ENCODE data around the gene SMAP1. TPM values are rescaled to one million over a fixed set of nuclear protein-coding genes. Genes with fewer than 3 reads are reported as not detected.
"Not testable (repeated sequence)": the region's sequence is repeated elsewhere in the genome, so short reads cannot be mapped to it uniquely, and the experiment has no call there.

Gene SMAP1
- total RNA-seq, 1 experiment from 2014 or later = 41.1 TPM

DNA sequence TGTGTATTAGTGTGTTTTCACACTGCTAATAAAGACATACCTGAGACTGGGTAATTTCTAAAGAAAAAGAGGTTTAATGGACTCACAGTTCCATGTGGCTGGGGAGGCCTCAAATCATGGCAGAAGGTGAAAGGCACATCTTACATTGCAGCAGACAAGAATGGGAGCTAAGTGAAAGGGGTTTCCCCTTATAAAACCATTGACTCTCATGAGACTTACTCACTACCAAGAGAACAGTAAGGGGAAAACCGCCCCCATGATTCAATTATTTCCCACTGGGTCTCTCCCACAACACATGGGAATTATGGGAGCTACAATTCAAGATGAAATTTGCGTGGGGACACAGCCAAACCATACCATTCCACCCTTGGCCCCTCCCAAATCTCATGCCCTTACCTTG lies 73.1 kb downstream of the SMAP1 start:
- DNase-seq (ENCODE audit: low read depth) = not testable (repeated sequence)

- not testable (repeated sequence) for DNase-seq (ENCODE audit: low read depth)
These were observed 74.8 kb downstream of the SMAP1 start for GRCh38 chr6:70742462-70742861.

DNA sequence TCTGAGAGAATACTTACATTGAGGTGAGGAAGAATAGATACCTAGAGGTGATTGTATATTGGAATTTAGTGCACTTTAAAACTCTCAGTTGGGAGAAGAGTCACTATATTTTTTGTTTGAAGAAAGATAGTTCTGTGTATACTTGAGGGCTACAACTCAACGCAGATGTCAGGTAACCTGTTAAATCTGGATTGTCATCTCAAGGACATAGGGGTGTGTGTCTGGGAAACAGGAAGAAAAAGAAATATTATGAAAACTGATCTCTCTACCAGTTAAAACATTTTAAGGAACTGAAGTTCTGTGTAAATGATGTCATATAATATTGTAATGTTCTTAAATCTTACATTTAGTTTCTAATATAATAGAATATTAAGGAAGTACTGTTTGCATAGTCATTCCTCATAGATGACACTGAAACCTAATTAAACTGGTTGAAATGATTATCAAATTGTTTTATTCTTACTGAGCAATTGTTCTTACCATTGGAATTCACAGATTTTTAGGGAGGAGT lies 86.2 kb downstream of the SMAP1 start:
- no peak for DNase-seq (ENCODE audit: low read depth)

- DNase-seq (ENCODE audit: low read depth) = no peak
These were observed 91.2 kb downstream of the SMAP1 start for GRCh38 chr6:70758883-70759282.

GRCh38 chr6:70763754-70764510 lies 96.2 kb downstream of the SMAP1 start:
- DNase-seq (ENCODE audit: low read depth) = peak; percentile 63

DNA sequence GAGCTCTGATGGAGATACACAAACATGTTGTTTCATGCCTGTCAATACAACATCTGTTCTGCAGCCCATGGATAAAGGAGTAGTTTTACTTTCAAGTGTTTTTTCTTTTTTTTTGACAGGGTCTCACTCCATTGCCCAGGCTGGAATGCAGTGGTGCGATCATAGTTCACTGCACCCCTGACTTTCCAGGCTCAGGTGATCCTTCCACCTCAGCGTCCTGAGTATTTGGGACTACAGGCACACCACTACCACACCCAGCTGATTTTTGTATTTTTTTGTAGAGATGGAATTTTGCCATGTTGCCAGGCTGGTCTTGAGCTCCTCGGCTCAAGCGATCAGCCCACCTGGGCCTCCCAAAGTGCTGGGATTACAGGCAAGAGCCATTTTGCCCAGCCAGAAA lies 97.0 kb downstream of the SMAP1 start:
- no peak for DNase-seq (ENCODE audit: low read depth)

GRCh38 chr6:70771351-70771750 lies 103.7 kb downstream of the SMAP1 start:
- not testable (repeated sequence) for DNase-seq (ENCODE audit: low read depth)

DNA sequence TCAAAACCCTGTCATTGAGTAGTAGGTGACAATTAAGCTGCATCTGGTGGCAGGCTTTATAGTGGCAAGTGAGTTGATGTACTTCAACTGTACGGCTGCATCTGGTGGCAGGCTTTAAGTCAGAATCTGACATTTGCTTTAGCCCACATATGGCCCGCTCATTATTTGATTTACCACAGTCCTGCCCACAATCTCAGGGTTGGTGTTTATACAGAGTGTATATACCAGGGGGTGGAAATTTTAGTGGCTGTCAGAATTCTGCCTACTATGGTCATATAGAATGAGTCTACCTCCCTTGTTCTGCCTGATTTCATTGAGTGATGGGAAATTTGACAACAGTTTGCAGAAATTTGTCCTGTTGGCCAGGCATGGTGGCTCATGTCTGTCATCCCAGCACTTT lies 112.3 kb downstream of the SMAP1 start:
- no peak for DNase-seq (ENCODE audit: low read depth)

GRCh38 chr6:70790483-70791224 lies 123.0 kb downstream of the SMAP1 start:
- DNase-seq (ENCODE audit: low read depth) = peak; percentile 3

DNA sequence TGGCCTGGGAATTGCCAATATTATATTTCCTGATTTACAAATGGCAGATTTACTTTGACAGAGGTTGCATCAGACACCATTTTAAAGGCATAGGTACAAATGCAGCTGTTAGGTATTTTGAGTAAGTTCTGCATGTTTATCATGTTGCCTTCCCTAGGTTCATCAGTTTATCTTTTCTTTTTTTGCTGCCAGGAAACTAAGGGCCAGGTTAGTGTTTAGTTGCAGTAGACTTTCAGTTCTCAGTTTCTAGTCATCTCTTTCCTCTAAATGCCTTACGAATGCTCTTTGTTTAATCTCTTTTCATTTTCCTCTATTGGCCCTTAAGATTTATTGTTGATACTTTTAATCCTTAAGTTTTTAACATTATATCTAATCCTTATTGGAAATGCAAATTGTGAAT lies 129.9 kb downstream of the SMAP1 start:
- DNase-seq (ENCODE audit: low read depth) = no peak

GRCh38 chr6:70806086-70806485 lies 138.4 kb downstream of the SMAP1 start:
- no peak for DNase-seq (ENCODE audit: low read depth)

DNA sequence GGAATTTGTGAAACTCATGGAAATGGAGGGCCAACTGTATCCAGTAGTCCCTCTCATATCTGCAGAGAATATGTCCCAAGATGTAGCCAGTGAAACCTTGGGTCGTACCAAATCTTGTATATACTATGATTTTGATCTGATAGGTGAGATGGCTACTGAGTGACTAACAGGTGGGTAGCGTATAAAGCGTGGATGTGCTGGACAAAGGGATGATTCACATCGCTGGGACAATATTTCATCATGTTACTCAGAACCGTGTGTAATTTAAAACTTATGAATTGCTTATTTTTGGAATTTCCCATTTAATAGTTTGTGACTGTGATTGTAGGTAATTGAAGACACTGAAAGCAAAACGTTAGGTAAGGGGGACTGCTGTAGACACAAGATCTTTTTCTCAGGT lies 144.1 kb downstream of the SMAP1 start:
- peak; percentile 10 for DNase-seq (ENCODE audit: low read depth)

GRCh38 chr6:70813885-70814284 lies 146.2 kb downstream of the SMAP1 start:
- no peak for DNase-seq (ENCODE audit: low read depth)

DNA sequence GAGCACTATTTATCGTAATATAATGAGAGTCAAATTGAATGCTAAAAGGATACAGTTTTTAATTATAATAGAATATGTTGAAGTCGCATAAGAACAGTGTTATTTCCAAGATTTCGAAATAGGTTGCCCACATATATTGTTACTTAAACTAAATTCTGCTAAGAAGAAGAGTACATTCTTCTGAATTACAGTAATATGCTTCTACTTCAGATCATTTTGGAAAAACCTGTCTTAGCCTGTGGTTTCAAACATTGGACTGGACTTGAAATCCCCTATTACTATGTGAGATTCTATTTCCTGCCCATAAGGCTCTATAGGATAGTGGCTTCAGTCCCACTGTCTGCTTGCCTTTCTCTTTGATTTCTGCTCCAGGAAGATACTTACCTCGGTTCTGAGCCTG lies 152.0 kb downstream of the SMAP1 start:
- no peak for DNase-seq (ENCODE audit: low read depth)

GRCh38 chr6:70820778-70821177 lies 153.1 kb downstream of the SMAP1 start:
- no peak for DNase-seq (ENCODE audit: low read depth)

GRCh38 chr6:70821751-70822150 lies 154.1 kb downstream of the SMAP1 start:
- no peak for DNase-seq (ENCODE audit: low read depth)

DNA sequence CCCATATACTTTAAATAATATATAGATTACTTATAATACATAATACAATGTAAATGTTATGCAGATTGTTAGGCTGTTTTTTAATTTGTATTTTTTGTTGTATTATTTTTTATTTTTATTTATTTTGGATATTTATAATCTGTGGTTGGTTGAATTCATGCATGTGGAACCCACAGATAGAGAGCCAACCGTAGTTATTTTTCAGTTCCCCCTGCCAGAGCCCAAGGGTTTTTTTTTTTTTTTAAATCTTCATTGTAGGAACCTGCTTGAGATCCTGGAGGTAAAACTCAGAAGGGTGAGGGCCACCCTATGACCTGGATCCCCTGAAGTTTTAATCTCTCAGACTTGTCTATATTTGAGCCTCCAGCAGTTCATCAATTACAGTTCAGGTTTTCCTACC lies 156.0 kb downstream of the SMAP1 start:
- DNase-seq (ENCODE audit: low read depth) = no peak

GRCh38 chr6:70831427-70831826 lies 163.7 kb downstream of the SMAP1 start:
- no peak for DNase-seq (ENCODE audit: low read depth)

- DNase-seq (ENCODE audit: low read depth) = no peak
These were observed 166.8 kb downstream of the SMAP1 start for GRCh38 chr6:70834520-70834919.

GRCh38 chr6:70838907-70839285 lies 171.2 kb downstream of the SMAP1 start:
- no peak for DNase-seq (ENCODE audit: low read depth)

DNA sequence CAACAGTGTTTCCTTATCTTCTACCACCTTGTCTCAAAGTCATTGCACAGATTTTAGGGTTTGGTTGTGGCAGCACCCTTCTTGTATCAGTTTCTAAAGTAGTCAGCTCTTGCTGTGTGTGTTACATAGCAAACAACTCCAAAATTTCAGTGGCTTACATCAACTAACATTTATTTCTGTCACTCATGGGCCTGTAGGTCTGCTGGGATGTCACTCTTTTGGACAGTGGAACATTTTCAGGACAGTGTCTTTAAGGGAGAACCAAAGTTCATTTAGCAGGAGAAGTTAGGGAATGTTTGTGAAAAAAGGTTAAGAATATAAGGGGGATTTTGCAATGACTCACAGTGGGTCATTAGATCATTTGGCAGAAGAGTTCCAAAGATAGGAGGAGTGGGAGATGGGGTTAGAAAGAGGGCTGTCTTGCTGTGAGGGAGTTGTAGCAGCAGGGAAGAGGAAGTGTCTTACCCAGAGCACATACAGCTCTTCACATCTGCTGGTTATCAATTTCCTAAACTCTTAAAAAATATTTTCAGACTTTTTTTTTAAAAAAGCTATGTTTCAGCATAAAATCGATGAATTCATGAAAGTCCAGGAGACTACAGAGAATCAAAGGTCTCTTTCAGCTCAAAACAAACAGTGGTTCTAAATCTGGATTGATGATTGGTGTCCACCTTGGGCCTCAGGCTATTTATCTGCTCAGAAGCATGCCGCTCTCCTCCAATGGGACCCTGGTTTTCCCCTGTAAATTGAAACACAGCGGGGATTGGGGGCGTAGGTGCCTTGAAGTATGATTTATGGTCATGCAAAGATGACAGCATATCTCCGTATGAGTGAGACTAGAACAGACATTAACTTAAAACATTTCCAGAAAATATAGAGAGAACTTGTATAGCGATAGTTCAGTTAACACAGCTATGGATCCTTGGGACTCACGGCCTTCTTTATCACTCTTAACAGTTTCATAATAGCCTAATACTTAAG lies 171.9 kb downstream of the SMAP1 start:
- DNase-seq (ENCODE audit: low read depth) = no peak

DNA sequence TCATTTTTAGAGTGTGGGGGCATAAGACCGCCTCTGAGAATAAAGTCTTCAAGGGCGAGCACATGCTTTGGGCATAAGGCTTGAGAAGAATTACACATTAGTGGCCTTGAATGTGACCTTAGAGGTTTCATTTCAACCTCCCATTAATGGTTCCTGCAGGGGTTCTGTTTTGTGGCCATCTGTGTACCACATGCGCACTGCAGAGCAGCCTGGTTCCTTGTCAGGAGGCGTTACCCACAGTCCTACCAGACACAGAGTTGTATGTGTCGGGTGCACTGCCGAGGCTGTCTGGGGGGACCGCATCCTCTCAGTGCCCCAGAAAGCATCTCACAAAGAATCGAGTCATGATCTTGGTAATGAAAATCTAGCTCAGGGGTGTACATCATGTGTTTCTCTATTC lies 173.4 kb downstream of the SMAP1 start:
- DNase-seq (ENCODE audit: low read depth) = no peak
